LNCaP clone FGC (cell line): ENCODE data around the gene XPO5.
A peak's percentile ranks its signal among the peaks of the same experiment; 100 is the strongest.

Source experiments
- DNase-seq: peaks from one replicate; pipeline ENCODE4 v3.0.0-alpha.2; 2011; ENCODE audit warnings: low read depth
- H3K4me3 ChIP-seq: 2 replicates; pipeline ENCODE4 v1.5.1; 2011; ENCODE audit warnings: mild to moderate bottlenecking, low read depth, low read length, control low read depth
- TF ChIP-seq, protein P1 (sequence below): IDR thresholded peaks from 2 replicates; pipeline ENCODE4 v1.5.1; 2012; ENCODE audit warnings: mild to moderate bottlenecking; ENCODE audit not compliant: control insufficient read depth, insufficient read depth; ENCODE audit errors: extremely low read depth

XPO5 gene

DNA sequence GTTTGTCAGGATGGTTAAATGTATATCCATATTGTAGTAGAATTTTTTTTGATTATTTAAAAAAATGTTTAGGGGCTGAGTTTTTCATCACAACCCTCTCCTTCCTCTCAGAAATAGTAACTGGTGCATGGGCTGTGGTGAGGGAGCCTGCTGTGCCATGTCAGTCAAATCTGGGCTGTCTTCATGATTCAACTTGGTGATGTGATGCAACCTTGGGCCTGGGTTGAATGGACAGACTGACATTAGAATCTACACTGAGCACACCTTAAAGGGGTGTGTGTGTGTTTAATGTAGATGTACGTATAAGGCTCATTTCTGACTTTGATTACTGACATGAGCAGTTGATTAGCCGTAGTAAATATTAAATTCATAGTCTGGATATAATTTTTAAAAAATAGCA, 94.8 kb downstream of the XPO5 start:
- no peak overlapping the region for H3K4me3 ChIP-seq
- TF ChIP-seq, protein P1, sequence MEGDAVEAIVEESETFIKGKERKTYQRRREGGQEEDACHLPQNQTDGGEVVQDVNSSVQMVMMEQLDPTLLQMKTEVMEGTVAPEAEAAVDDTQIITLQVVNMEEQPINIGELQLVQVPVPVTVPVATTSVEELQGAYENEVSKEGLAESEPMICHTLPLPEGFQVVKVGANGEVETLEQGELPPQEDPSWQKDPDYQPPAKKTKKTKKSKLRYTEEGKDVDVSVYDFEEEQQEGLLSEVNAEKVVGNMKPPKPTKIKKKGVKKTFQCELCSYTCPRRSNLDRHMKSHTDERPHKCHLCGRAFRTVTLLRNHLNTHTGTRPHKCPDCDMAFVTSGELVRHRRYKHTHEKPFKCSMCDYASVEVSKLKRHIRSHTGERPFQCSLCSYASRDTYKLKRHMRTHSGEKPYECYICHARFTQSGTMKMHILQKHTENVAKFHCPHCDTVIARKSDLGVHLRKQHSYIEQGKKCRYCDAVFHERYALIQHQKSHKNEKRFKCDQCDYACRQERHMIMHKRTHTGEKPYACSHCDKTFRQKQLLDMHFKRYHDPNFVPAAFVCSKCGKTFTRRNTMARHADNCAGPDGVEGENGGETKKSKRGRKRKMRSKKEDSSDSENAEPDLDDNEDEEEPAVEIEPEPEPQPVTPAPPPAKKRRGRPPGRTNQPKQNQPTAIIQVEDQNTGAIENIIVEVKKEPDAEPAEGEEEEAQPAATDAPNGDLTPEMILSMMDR, result no peak
- no peak for DNase-seq

- DNase-seq, result no peak
- H3K4me3 ChIP-seq, result peak overlapping the region; percentile 85
- TF ChIP-seq, protein P1, result no peak
Measured at GRCh38 chr6:43478008-43478372, 97.8 kb downstream of the XPO5 start.

- TF ChIP-seq, protein P1, result no peak
- H3K4me3 ChIP-seq, result peak within 1 kb of the TSS; percentile 85
- DNase-seq, result no peak
Measured at GRCh38 chr6:43477235-43478007, 98.4 kb downstream of the XPO5 start, which contains the start of gene TJAP1. Gene TJAP1 (plus strand): TSS chr6:43477570. CDS start chr6:43499002, 21,432 bp downstream.

- TF ChIP-seq, protein P1, result no peak
Measured at GRCh38 chr6:43476746-43477145, 99.1 kb downstream of the XPO5 start.

DNA sequence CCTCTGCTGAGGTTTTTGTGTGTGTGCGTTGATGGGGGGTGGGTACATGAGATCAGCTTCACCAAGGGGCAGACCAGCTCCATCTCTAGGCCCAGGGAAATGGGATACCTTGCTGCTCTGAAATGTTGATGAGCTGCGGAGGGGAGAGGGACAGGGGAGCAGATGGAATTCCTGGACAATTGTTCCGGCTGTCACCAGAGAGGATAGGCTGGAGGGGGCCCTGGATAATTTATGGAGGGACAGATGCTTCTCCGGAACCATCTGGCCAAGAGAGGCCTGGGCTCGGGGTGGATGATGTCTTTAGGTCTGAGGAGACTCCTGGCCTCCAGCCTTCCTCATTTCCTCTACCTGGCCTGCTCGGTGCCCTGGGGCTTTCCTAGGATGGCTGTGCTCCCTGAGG, 100.3 kb downstream of the XPO5 start:
- no peak for DNase-seq
- TF ChIP-seq, protein P1, result no peak
- H3K4me3 ChIP-seq, result no peak overlapping the region

More at GRCh38 chr6:43476746-43477145, 99.1 kb downstream of the XPO5 start:
- no peak for DNase-seq
- peak overlapping the region; percentile 85 for H3K4me3 ChIP-seq

DNA sequence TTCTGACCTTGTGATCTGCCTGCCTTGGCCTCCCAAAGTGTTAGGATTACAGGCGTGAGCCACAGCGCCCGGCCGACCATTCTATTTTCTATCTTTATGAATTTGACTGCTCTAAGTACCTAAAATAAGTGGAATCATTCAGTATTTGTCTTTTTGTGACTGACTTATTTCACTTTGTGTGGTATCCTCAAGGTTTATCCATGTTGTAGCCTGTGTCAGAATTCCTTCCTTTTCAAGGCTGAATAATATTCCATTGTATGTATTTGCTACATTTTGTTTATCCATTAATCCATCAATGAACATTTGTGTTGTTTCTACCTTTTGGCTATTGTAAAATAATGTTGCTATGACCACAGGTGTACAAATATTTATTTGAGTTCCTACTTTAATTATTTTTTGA, 103.3 kb downstream of the XPO5 start:
- DNase-seq, result no peak
- TF ChIP-seq, protein P1, result no peak
- H3K4me3 ChIP-seq, result no peak overlapping the region
